Left lung (tissue), 10 donors: ENCODE data around the gene RHEX. TPM values are rescaled to one million over a fixed set of nuclear protein-coding genes. Genes with fewer than 3 reads are reported as not detected.

ENCODE experiments used
- ATAC-seq: fragments of 200-7000 bp; cut with Tn5 transposase; one replicate; pipeline ENCODE4 v1.9.1; 2020; ENCODE audit warnings: moderate library complexity
- DNase-seq, 4 donors: peaks; one replicate each; pipeline ENCODE4 v3.0.0-alpha.2; 2013 to 2020
- H3K27ac ChIP-seq, 2 donors: fragments of 200-600 bp; sonication (generic) in 1 of 2; one replicate each; pipeline versions ENCODE4 v1.5.0 to v1.8.0; 2020 to 2021
- H3K27me3 ChIP-seq, 2 donors: fragments of 200-600 bp; sonication (generic) in 1 of 2; one replicate each; pipeline versions ENCODE4 v1.5.0 to v1.8.0; 2020 to 2021
- H3K36me3 ChIP-seq, 2 donors: fragments of 200-600 bp; sonication (generic) in 1 of 2; one replicate each; pipeline versions ENCODE4 v1.5.0 to v1.8.0; 2020 to 2021
- H3K4me1 ChIP-seq, 2 donors: fragments of 200-600 bp; one replicate each; pipeline ENCODE4 v1.8.0; 2021
- H3K4me3 ChIP-seq, 2 donors: fragments of 200-600 bp; sonication (generic) in 1 of 2; one replicate each; pipeline versions ENCODE4 v1.5.0 to v1.8.0; 2020 to 2021; ENCODE audit warnings: mild to moderate bottlenecking in 1 of 2
- H3K9me3 ChIP-seq, 2 donors: fragments of 200-600 bp; sonication (generic) in 1 of 2; one replicate each; pipeline versions ENCODE4 v1.5.0 to v1.8.0; 2020 to 2021
- CTCF ChIP-seq, 2 donors: fragments of 200-600 bp; sonication (generic) in 1 of 2; IDR thresholded peaks; one replicate each; pipeline versions ENCODE4 v1.5.0 to v1.8.0; 2021; ENCODE audit warnings: antibody characterized with exemption in 2 of 2
- intact Hi-C, 2 donors: fragments of 100-400 bp; cut with DNase I; formaldehyde crosslinking; loops; one replicate each; pipeline versions ENCODE4 v1.11.2 to v1.14.2; 2022
- polyA plus RNA-seq, 6 donors: library from polyadenylated mRNA; unstranded; fragments of 120-200 nt; gene quantifications; one replicate each; pipeline ENCODE4 v1.2.1, GENCODE V29; 2013; ENCODE audit not compliant: insufficient read length in 6 of 6
- total RNA-seq, 2 donors: library from RNA; stranded (reverse); fragmentation: NEBNext Ultra II Directional; extraction: Animal tissue kit (Norgen Biotek cat#: 25700); gene quantifications; one replicate each; pipeline ENCODE4 v1.2.1, GENCODE V29; 2021
- donor health status: DM: no; HTN: yes; CAD: no.
- donor health status: DM: no; HTN: no; CAD: no.

The RHEX gene
- total and polyA plus RNA-seq, 8 donors = 0.18 to 2.4 (median 0.32) TPM; not detected in 1

- no peak overlapping the region for H3K27ac ChIP-seq
- peaks cover 0 to 12% of the 10 kb centered on the region in 2 donors for H3K27me3 ChIP-seq
- H3K4me3 ChIP-seq = no peak overlapping the region
- DNase-seq = no peak
- H3K4me1 ChIP-seq = no peaks in the 10 kb centered on the region
- no peak for ATAC-seq
- no peaks in the 10 kb centered on the region for H3K36me3 ChIP-seq
- intact Hi-C loops = no loop called here
- H3K9me3 ChIP-seq = peaks cover 0 to 1% of the 10 kb centered on the region in 2 donors
- TF ChIP-seq CTCF (IDR thresholded peaks at IDR 0.05) = no peak
Observed at GRCh38 chr1:206127336-206127735, 74.4 kb downstream of the RHEX start.

- ATAC-seq (peak; percentile 21), DNase-seq (no peak)
- H3K27me3 ChIP-seq = peaks cover 0 to 12% of the 10 kb centered on the region in 2 donors
- H3K4me1 ChIP-seq = no peaks in the 10 kb centered on the region
- TF ChIP-seq CTCF (IDR thresholded peaks at IDR 0.05) = no peak
- intact Hi-C loops = no loop called here
- H3K27ac ChIP-seq = no peak overlapping the region
- no peak overlapping the region for H3K4me3 ChIP-seq
- no peaks in the 10 kb centered on the region for H3K9me3 ChIP-seq
- no peaks in the 10 kb centered on the region for H3K36me3 ChIP-seq
Observed at GRCh38 chr1:206128196-206128595, 75.2 kb downstream of the RHEX start.

- H3K27ac ChIP-seq = no peak overlapping the region
- no peaks in the 10 kb centered on the region for H3K36me3 ChIP-seq
- H3K27me3 ChIP-seq = peaks cover 0 to 12% of the 10 kb centered on the region in 2 donors
- no peak for TF ChIP-seq CTCF (IDR thresholded peaks at IDR 0.05)
- no peaks in the 10 kb centered on the region for H3K9me3 ChIP-seq
- intact Hi-C loops = no loop called here
- no peaks in the 10 kb centered on the region for H3K4me1 ChIP-seq
- no peak for DNase-seq
- H3K4me3 ChIP-seq = no peak overlapping the region
- ATAC-seq = no peak
Observed at GRCh38 chr1:206131037-206131436, 78.1 kb downstream of the RHEX start.

- no peak overlapping the region for H3K4me3 ChIP-seq
- TF ChIP-seq CTCF (IDR thresholded peaks at IDR 0.05) = no peak
- no peaks in the 10 kb centered on the region for H3K4me1 ChIP-seq
- peaks cover 0 to 6% of the 10 kb centered on the region in 2 donors for H3K27me3 ChIP-seq
- H3K9me3 ChIP-seq = no peaks in the 10 kb centered on the region
- DNase-seq (no peak), ATAC-seq (no peak)
- no peaks in the 10 kb centered on the region for H3K36me3 ChIP-seq
- no peak overlapping the region for H3K27ac ChIP-seq
- intact Hi-C loops = no loop called here
Observed at GRCh38 chr1:206133751-206134415, 80.9 kb downstream of the RHEX start.

- Histone ChIP-seq H3K4me1 (no peaks in the 10 kb centered on the region), H3K4me3 (no peak overlapping the region), H3K27ac (no peak overlapping the region), H3K27me3 (peaks cover 0 to 12% of the 10 kb centered on the region in 2 donors), H3K9me3 (no peaks in the 10 kb centered on the region), H3K36me3 (no peaks in the 10 kb centered on the region)
- TF ChIP-seq CTCF (IDR thresholded peaks at IDR 0.05) = no peak
- DNase-seq (no peak), ATAC-seq (no peak)
- intact Hi-C loops = no loop called here
Observed at GRCh38 chr1:206135248-206135647, 82.3 kb downstream of the RHEX start.
